SK-N-MC (cell line): ENCODE measurements around the gene BCL3.

Source experiments
- DNase-seq: peaks from one replicate; pipeline ENCODE4 v3.0.0-alpha.2; 2011; ENCODE audit warnings: low read depth, low spot score
- H3K27ac ChIP-seq: fragments of 200-600 bp; sonication (generic); 2 replicates; pipeline ENCODE4 v1.5.1; 2016; ENCODE audit warnings: mixed run types
- H3K36me3 ChIP-seq: fragments of 200-600 bp; sonication (generic); 2 replicates; pipeline ENCODE4 v1.6.1; 2017; ENCODE audit warnings: antibody characterized with exemption, low read length, mixed read lengths; ENCODE audit not compliant: insufficient read depth
- H3K4me3 ChIP-seq: fragments of 200-600 bp; sonication (generic); 2 replicates; pipeline ENCODE4 v1.5.1; 2016
- H3K9ac ChIP-seq: fragments of 200-600 bp; sonication (generic); 2 replicates; pipeline ENCODE4 v1.8.0; 2017; ENCODE audit warnings: mixed run types, mixed read lengths; ENCODE audit not compliant: insufficient read length
- H3K9me3 ChIP-seq: fragments of 200-600 bp; sonication (generic); 2 replicates; pipeline ENCODE4 v1.6.1; 2017; ENCODE audit warnings: low read depth, mild to moderate bottlenecking, antibody characterized with exemption, low read length, moderate library complexity, mixed read lengths
- EZH2 ChIP-seq: fragments of 200-600 bp; sonication (generic); IDR thresholded peaks from one replicate; pipeline ENCODE4 v1.6.1; 2017; ENCODE audit warnings: antibody characterized with exemption
- FOXP2 ChIP-seq: optimal IDR thresholded peaks from 2 replicates; pipeline ENCODE3; 2011; ENCODE audit warnings: mild to moderate bottlenecking, moderate library complexity; ENCODE audit not compliant: insufficient read depth; ENCODE audit errors: extremely low read length, control extremely low read depth
- POLR2AphosphoS5 ChIP-seq: IDR thresholded peaks from 2 replicates; pipeline ENCODE4 v1.6.1; 2012; ENCODE audit warnings: mild to moderate bottlenecking, low read depth, low read length, borderline replicate concordance

The BCL3 gene

DNA sequence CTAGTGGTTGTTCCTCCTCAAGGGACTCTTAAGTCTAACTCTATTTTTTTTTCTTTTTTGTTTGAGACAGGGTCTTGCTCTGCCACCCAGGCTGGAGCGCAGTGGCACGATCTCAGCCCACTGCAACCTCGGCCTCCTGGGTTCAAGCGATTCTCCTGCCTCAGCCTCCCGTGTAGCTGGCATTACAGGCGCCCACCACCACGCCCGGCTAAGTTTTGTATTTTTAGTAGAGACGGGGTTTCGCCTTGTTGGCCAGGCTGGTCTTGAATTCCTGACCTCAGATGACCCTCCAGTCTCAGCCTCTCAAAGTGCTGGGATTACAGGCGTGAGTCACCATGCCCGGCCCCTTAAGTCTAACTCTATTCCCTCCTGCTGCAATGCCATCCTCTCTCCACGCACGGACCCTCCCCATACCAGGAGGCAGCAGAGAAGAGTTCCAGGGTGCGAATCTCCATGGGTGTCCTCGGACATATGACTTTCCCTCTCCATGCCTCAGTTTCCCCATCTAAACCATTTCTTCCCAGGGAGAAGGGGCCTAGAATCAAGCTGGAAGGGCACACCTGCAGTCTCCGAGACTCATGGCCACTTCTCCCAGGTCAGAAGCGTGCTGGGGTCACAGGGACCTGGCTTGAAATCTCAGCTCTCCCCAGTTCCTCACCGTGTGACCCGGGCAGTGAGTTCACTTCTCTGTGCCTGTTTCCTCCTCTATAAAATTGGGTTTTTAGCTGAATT is 6.0 kb upstream of the BCL3 start:
- no peak for TF ChIP-seq FOXP2
- no peak for TF ChIP-seq EZH2
- DNase-seq = no peak
- no peaks in the 10 kb centered on the region for H3K36me3 ChIP-seq
- peak overlapping the region; percentile 49 for H3K4me3 ChIP-seq
- H3K9me3 ChIP-seq = no peaks in the 10 kb centered on the region
- peak overlapping the region; percentile 37 for H3K9ac ChIP-seq
- peak overlapping the region; percentile 95 for H3K27ac ChIP-seq

DNA sequence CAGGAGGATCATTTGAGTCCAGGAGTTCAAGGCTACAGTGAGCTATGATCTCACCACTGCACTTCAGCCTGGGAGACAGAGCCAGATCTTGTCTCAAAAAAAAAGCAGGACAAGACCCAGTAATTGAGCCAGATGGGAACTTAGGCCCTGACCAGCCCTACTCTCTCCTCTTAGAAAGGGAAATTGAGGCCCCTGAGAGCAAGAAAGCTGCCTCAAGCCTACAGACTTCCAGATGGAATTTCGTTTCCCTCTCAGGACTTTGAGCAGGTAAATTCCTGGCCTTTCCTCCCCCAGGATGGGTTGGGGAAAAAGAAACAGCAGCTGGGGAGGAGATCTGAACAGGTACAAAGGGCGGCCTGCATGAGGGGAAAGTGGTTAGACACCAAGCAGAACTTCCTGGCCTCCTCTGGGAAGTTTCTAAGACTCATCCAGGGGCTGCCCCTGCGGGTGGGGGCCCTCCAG is 3.6 kb upstream of the BCL3 start:
- DNase-seq = no peak
- H3K4me3 ChIP-seq = 0 out of 2 replicates have a peak overlapping the region, but pooled peaks have one; percentile 18
- TF ChIP-seq POLR2AphosphoS5 = no peak
- H3K9ac ChIP-seq = no peak overlapping the region
- no peaks in the 10 kb centered on the region for H3K9me3 ChIP-seq
- peak overlapping the region; percentile 6; the same call in 1 of the 2 replicates for H3K27ac ChIP-seq
- H3K36me3 ChIP-seq = no peaks in the 10 kb centered on the region

DNA sequence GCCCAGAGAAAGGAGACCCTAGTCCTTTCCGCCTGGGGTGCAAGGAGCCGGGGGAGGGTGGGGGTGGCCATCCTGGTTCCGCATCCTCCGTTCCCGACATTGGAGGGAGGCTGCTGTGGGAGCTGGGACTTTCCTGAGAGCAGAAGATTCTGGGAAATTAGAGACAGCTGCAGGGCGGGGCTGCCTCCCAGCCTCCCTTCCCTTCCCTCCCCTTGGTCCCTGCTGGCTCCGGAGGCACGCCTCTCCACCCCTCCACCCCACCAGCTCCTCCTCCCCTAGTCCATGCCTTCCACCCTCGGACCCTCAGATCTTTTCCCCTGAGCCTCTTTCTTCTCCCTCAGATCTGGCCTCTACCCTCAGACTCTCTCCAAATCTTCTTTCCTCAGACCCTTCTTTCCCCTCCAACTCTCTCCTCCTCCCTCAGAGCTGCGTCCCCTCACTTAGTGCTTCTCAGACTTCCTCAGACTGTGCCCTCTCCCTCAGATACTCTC is 3.1 kb upstream of the BCL3 start:
- H3K9ac ChIP-seq = no peak overlapping the region
- H3K27ac ChIP-seq = no peak overlapping the region
- no peaks in the 10 kb centered on the region for H3K36me3 ChIP-seq
- H3K4me3 ChIP-seq = 0 out of 2 replicates have a peak overlapping the region, but pooled peaks have one; percentile 18
- H3K9me3 ChIP-seq = no peaks in the 10 kb centered on the region
- DNase-seq = no peak
- no peak for TF ChIP-seq POLR2AphosphoS5
- no peak for TF ChIP-seq EZH2
- no peak for TF ChIP-seq FOXP2

DNA sequence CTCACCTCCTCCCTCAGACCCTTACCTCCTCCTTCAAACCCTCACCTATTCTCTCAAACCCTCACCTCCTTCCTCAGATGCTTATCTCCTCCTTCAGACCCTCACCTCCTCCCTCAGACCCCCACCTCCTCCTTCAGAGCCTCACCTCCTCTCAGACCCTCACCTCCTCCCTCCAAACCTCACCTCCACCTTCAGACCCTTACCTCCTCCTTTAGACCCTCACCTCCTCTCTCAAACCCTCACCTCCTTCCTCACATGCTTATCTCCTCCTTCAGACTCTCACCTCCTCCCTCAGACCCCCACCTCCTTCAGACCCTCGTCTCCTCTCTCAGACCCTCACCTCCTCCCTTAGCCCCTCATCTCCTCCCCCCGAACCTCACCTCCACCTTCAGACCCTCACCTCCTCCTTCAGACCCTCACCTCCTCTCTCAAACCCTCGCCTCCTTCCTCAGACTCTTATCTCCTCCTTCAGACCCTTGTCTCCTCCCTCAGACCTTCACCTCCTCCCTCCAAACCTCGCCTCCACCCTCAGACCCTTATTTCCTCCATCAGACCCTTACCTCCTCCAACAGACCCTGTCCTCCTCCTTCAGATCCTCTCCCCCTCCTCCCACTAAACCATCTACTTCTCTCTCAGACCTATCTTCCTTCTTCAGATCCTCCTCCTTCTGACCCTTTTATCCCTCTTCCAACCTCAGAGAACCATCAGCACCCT is 2.5 kb upstream of the BCL3 start:
- H3K9ac ChIP-seq = no peak overlapping the region
- H3K36me3 ChIP-seq = no peaks in the 10 kb centered on the region
- H3K4me3 ChIP-seq = no peak overlapping the region
- TF ChIP-seq POLR2AphosphoS5 = no peak
- TF ChIP-seq FOXP2 = no peak
- no peak for TF ChIP-seq EZH2
- DNase-seq = no peak
- H3K9me3 ChIP-seq = no peaks in the 10 kb centered on the region
- no peak overlapping the region for H3K27ac ChIP-seq

DNA sequence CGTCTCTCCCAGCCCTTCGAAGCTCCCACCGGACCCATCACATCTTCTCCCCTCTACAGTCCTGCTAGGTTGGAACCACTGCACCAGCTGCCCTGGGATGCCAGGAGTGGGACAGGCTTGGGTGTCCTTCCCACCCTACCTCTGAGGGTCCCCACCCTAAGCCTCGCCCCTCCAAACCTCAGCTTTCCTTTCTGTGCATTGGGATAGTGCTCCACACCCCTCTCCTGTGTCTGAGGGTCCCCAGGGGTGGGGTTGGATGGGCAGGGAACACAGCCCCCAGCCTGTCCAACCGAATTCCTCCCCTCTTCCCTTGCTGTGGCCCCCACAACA is 1.9 kb upstream of the BCL3 start:
- no peak for TF ChIP-seq FOXP2
- no peak for TF ChIP-seq EZH2
- no peak for TF ChIP-seq POLR2AphosphoS5
- H3K9ac ChIP-seq = no peak overlapping the region

DNA sequence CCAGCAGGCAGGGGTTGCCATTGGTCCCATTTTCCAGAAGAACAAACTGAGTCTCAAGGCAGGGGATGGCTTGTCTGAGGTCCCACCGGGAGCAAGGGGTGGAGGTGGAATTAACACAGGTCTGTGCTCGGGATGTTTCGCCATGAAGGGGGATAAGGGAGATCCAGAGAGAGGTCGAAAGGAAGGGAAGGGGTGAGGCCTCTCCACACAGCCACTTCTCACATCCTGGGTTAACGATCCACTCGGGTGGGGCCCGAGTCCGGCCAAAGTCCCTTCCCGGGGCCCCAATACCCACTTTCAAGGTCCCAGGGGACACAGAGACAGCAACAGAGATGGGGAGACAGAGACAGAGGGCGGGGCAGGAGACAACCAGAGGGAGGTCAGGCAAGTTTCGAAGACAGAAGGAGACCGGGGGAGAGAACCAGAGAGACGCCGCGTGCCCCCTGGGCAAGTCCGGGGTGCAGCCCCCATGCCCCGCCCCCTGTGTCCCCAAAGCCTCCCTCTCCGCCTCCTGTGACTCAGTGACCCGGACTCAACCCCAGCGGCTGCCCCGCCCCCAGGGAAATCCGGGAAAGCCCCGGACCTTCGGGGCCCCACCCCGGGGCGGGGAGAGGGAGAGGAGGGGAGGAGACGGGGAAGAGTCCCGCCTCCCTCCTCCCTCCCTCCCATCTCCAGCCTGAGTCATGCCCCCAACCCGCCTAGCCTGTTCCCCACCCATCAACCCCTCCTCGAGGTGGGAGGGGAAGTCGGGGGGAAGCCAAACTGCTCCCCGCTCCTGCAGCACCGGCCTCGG is 1.4 kb upstream of the BCL3 start:
- no peak for DNase-seq
- TF ChIP-seq EZH2 (no peak), POLR2AphosphoS5 (peak; percentile 65), FOXP2 (no peak)
- H3K4me3 ChIP-seq = peak overlapping the region; percentile 95
- no peaks in the 10 kb centered on the region for H3K36me3 ChIP-seq
- no peaks in the 10 kb centered on the region for H3K9me3 ChIP-seq
- peak overlapping the region; percentile 73 for H3K9ac ChIP-seq
- peak overlapping the region; percentile 86; the same call in 1 of the 2 replicates for H3K27ac ChIP-seq

More for the DNA sequence above, 1.9 kb upstream of the BCL3 start:
- no peak for DNase-seq
- Histone ChIP-seq H3K36me3 (no peaks in the 10 kb centered on the region), H3K9me3 (no peaks in the 10 kb centered on the region), H3K27ac (no peak overlapping the region), H3K4me3 (no peak overlapping the region)

DNA sequence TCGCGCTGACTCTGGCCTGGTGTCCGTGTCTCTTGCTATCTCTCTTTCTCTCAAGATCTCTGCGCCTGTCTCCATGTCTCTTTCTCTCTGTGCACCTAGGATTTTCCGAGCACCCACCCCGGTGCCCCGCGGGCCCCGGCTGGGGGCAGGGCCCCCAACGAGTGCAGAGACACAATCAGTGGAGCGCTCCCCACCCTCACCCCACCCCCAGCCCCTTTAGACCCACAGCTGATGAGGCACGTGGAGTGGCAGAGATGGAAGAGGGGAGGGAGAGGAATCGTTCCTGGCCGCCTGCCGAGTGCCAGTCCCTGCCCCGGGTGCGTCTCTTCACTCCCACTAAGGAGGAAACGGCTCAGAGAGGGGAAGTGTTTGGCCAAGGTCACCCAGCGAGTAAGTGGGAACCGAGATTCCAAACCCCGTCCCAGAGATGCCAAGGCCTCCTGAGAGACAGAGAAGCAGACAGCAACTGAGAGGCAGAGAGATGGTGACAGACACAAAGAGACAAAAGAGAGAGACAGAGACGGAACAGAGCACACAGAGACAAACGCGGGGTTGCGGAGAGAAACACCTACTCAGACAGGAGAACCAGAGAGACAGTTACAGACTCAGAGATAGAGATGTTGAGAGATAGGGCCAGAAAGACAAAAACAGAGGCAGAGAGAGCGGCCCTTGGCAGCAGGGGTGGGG is 626 bp upstream of the BCL3 start:
- peak overlapping the region; percentile 86; the same call in 1 of the 2 replicates for H3K27ac ChIP-seq
- H3K9ac ChIP-seq = peak overlapping the region; percentile 73

More for the DNA sequence above, 626 bp upstream of the BCL3 start:
- TF ChIP-seq FOXP2 = no peak
- no peak for TF ChIP-seq POLR2AphosphoS5
- TF ChIP-seq EZH2 = no peak
- H3K9me3 ChIP-seq = no peaks in the 10 kb centered on the region
- no peaks in the 10 kb centered on the region; the same call in 1 of the 2 replicates for H3K36me3 ChIP-seq
- peak overlapping the region; percentile 95 for H3K4me3 ChIP-seq
- DNase-seq = no peak
